NOMO-1 treated with dmso at 0.1 percent for 144 hours (cell line): ENCODE data around the gene ABCC1.
"Not testable (repeated sequence)": the region's sequence is repeated elsewhere in the genome, so short reads cannot be mapped to it uniquely, and the experiment has no call there.

Experiments used
- DNase-seq: peaks from one replicate; lab custom pipeline; 2025; ENCODE audit not compliant: unreplicated experiment; lab: John Stamatoyannopoulos, UW

The ABCC1 gene

GRCh38 chr16:16169615-16170014 lies 220.2 kb downstream of the ABCC1 start:
- no peak for DNase-seq

GRCh38 chr16:16171332-16171919 lies 222.0 kb downstream of the ABCC1 start:
- DNase-seq: no peak

- DNase-seq: no peak
Observed at GRCh38 chr16:16172991-16173390, 223.6 kb downstream of the ABCC1 start.

GRCh38 chr16:16175296-16175695 lies 225.9 kb downstream of the ABCC1 start:
- no peak for DNase-seq

- no peak for DNase-seq
Observed at GRCh38 chr16:16176328-16176727, 226.9 kb downstream of the ABCC1 start.

GRCh38 chr16:16178455-16179162 lies 229.2 kb downstream of the ABCC1 start:
- DNase-seq: no peak

GRCh38 chr16:16181748-16182147 lies 232.3 kb downstream of the ABCC1 start:
- DNase-seq: not testable (repeated sequence)

GRCh38 chr16:16182918-16183317 lies 233.5 kb downstream of the ABCC1 start:
- no peak for DNase-seq

GRCh38 chr16:16183562-16183961 lies 234.1 kb downstream of the ABCC1 start:
- no peak for DNase-seq

- DNase-seq: no peak
Observed at GRCh38 chr16:16184594-16184993, 235.2 kb downstream of the ABCC1 start.

GRCh38 chr16:16185095-16185494 lies 235.7 kb downstream of the ABCC1 start:
- DNase-seq: no peak

GRCh38 chr16:16186820-16187219 lies 237.4 kb downstream of the ABCC1 start:
- no peak for DNase-seq

- no peak for DNase-seq
Observed at GRCh38 chr16:16188827-16189226, 239.4 kb downstream of the ABCC1 start.

GRCh38 chr16:16189842-16190241 lies 240.4 kb downstream of the ABCC1 start:
- DNase-seq: no peak

GRCh38 chr16:16190546-16190945 lies 241.1 kb downstream of the ABCC1 start:
- DNase-seq: no peak

- DNase-seq: not testable (repeated sequence)
Observed at GRCh38 chr16:16190966-16191365, 241.6 kb downstream of the ABCC1 start.

- DNase-seq: no peak
Observed at GRCh38 chr16:16191493-16192167, 242.2 kb downstream of the ABCC1 start.
